ENCODE results near the gene INPP5D.

DNA sequence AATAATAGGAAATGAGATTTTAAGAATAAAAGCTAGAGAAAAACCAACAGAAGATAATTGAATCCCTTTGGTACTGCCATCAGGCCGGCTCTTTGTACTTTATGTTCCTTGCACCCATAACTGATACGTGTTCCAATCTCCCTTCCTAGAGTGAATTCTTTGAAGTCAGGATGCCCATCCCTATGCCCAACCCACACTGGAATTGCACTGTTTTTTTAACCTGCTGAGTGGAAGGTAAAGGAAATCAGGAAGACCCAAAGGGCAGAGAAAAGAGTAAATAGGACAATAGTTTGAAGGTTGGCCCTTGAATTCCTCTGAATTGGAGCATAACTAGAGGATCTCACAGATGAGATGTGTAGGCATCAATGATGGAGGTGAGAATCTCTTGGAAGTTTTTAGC, 187.0 kb downstream of the INPP5D start:
- TF ChIP-seq, protein P1, sequence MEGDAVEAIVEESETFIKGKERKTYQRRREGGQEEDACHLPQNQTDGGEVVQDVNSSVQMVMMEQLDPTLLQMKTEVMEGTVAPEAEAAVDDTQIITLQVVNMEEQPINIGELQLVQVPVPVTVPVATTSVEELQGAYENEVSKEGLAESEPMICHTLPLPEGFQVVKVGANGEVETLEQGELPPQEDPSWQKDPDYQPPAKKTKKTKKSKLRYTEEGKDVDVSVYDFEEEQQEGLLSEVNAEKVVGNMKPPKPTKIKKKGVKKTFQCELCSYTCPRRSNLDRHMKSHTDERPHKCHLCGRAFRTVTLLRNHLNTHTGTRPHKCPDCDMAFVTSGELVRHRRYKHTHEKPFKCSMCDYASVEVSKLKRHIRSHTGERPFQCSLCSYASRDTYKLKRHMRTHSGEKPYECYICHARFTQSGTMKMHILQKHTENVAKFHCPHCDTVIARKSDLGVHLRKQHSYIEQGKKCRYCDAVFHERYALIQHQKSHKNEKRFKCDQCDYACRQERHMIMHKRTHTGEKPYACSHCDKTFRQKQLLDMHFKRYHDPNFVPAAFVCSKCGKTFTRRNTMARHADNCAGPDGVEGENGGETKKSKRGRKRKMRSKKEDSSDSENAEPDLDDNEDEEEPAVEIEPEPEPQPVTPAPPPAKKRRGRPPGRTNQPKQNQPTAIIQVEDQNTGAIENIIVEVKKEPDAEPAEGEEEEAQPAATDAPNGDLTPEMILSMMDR (conservative IDR thresholded peaks at IDR 0.05 in 1 of 2, IDR thresholded peaks at IDR 0.05 in 1 of 2; ENCODE audit: low read depth in 1 of 2, low read length in 2 of 2) = no peak
- TF ChIP-seq EZH2 (IDR thresholded peaks at IDR 0.05; ENCODE audit: low read length, missing control alignments) = no peak

Data from fibroblast of lung (primary cell).